Keratinocyte (primary cell): ENCODE data around the gene DHFR2.

Experiments
- CTCF ChIP-seq, 3 experiments: IDR thresholded peaks in 1 of 3; conservative IDR thresholded peaks in 1 of 3; optimal IDR thresholded peaks in 1 of 3; 2 replicates in 2 of 3; 3 replicates in 1 of 3; pipeline versions ENCODE3 to v1.5.1; 2011; ENCODE audit warnings: low read length in 3 of 3, mild to moderate bottlenecking in 3 of 3, moderate library complexity in 2 of 3, control low read depth in 1 of 3, inconsistent platforms in 1 of 3; ENCODE audit not compliant: insufficient read depth in 2 of 3; ENCODE audit errors: extremely low read depth in 1 of 3
- EZH2 ChIP-seq: IDR thresholded peaks from one replicate; pipeline ENCODE4 v1.6.1; 2012; ENCODE audit warnings: inconsistent platforms, mild to moderate bottlenecking, low read length, moderate library complexity

GRCh38 chr3:94071713-94072284 is 9.1 kb upstream of the DHFR2 start:
- TF ChIP-seq CTCF (optimal IDR thresholded peaks at IDR 0.05 in 1 of 3, IDR thresholded peaks at IDR 0.05 in 1 of 3, conservative IDR thresholded peaks at IDR 0.05 in 1 of 3; ENCODE audit: extremely low read depth in 1 of 3, insufficient read depth in 2 of 3, low read length in 3 of 3) (no peak), EZH2 (no peak)
